Sigmoid colon (tissue), 7 donors: ENCODE measurements around the gene SLC16A13. TPM values are rescaled to one million over a fixed set of nuclear protein-coding genes. Genes with fewer than 3 reads are reported as not detected.

Experiments used
- DNase-seq: peaks from one replicate; pipeline ENCODE4 v3.0.0-alpha.2; 2019
- H3K27ac ChIP-seq, 4 donors: fragments of 200-600 bp; sonication (generic); one replicate each; pipeline ENCODE4 v1.5.1; 2016 to 2019; ENCODE audit warnings: mild to moderate bottlenecking in 1 of 4
- H3K27me3 ChIP-seq, 3 donors: fragments of 200-600 bp; sonication (generic); one replicate each; pipeline ENCODE4 v1.5.1; 2019; ENCODE audit warnings: mild to moderate bottlenecking in 1 of 3
- H3K36me3 ChIP-seq, 4 donors: fragments of 200-600 bp; sonication (generic); one replicate each; pipeline ENCODE4 v1.5.1; 2016 to 2019
- H3K4me1 ChIP-seq, 4 donors: fragments of 200-600 bp; sonication (generic); one replicate each; pipeline ENCODE4 v1.5.1; 2017 to 2019
- H3K4me3 ChIP-seq, 4 donors: fragments of 200-600 bp; sonication (generic); one replicate each; pipeline ENCODE4 v1.5.1; 2017 to 2019; ENCODE audit warnings: mild to moderate bottlenecking in 2 of 4, moderate library complexity in 1 of 4
- H3K9me3 ChIP-seq, 4 donors: fragments of 200-600 bp in 3 of 4; sonication (generic) in 3 of 4; one replicate each; pipeline versions ENCODE4 v1.5.1 to v1.6.1; 2013 to 2019
- EP300 ChIP-seq, 4 donors: sonication (generic); formaldehyde crosslinking; IDR thresholded peaks; one replicate each; pipeline ENCODE4 v1.6.1; 2017; ENCODE audit warnings: antibody characterized with exemption in 4 of 4
- POLR2A ChIP-seq, 2 donors: fragments of 450-650 bp; IDR thresholded peaks; one replicate each; pipeline ENCODE4 v1.6.1; 2016; ENCODE audit warnings: antibody characterized with exemption in 2 of 2, mild to moderate bottlenecking in 2 of 2, moderate library complexity in 2 of 2
- POLR2AphosphoS5 ChIP-seq, 4 donors: sonication (generic); formaldehyde crosslinking; IDR thresholded peaks; one replicate each; pipeline ENCODE4 v1.6.1; 2017; ENCODE audit warnings: antibody characterized with exemption in 4 of 4
- WGBS, 2 donors: extraction: QIAGEN DNeasy Blood & Tissue Kit; methylation state at CpG; one replicate each; pipeline ENCODE4 v1.1.7; 2013; 5-methylcytosine and 5-hydroxymethylcytosine counted together
- intact Hi-C: fragments of 100-400 bp; cut with DNase I; formaldehyde crosslinking; loops from one replicate; pipeline ENCODE4 v1.15.1; 2023
- polyA plus RNA-seq, 3 donors: library from polyadenylated mRNA; stranded (reverse); fragments of 200-250 nt; gene quantifications; one replicate each; pipeline ENCODE4 v1.2.3, GENCODE V29; 2013
- total RNA-seq, 4 donors: library from RNA; depleted of rRNA; stranded (reverse); fragments of >200 nt; gene quantifications; one replicate each; pipeline ENCODE4 v1.1.0, GENCODE V29; 2016
- TF ChIP-seq, protein P1 (sequence below), 4 experiments: fragments of 450-650 bp in 3 of 4; fragments of 200-600 bp in 1 of 4; IDR thresholded peaks; one replicate each; pipeline ENCODE4 v1.5.1; 2016 to 2019; ENCODE audit warnings: antibody characterized with exemption in 4 of 4, mild to moderate bottlenecking in 3 of 4, moderate library complexity in 2 of 4
- donor health status: healthy with polysubstance abuse.
- donor health status: Bipolar disorder and iron deficiency.
- donor health status: healthy.

Gene SLC16A13
- total and polyA plus RNA-seq, 7 donors, result 0.36 to 7.3 (median 0.66) TPM

DNA sequence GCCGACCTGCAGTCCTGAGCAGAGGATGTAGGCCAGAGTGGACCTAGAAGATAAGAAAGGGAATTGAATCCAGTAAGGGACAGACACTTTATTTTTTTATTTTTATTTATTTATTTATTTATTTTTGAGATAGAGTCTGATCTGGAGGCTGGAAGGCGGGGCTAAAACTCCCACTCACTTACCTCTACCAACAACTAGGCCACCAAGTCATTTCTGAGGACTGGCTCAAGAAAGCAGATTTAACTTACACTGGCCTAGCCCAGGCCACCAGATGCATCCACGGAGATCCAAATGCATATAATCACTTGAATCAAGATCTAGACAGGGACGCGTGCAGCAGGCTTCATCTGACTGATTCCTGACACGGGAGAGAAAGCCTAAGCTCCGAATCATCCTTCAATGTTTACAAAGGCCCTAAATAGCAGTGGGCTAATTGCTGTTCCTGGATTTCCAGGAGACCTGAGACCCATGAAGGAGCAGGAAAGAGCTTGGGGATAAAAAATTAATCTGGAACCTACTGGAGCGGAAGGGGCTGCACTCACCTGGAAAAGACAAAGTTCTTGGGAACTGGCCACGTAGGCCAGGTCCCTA lies 41.1 kb upstream of the SLC16A13 start:
- Histone ChIP-seq H3K27ac (no peak overlapping the region), H3K27me3 (peaks cover 0 to 36% (median 0%) of the 10 kb centered on the region in 3 donors), H3K4me1 (peaks cover 0 to 16% (median 14%) of the 10 kb centered on the region in 4 donors), H3K36me3 (peaks cover 0 to 18% (median 0%) of the 10 kb centered on the region in 4 donors), H3K4me3 (no peak overlapping the region), H3K9me3 (no peaks in the 10 kb centered on the region)
- TF ChIP-seq, protein P1, sequence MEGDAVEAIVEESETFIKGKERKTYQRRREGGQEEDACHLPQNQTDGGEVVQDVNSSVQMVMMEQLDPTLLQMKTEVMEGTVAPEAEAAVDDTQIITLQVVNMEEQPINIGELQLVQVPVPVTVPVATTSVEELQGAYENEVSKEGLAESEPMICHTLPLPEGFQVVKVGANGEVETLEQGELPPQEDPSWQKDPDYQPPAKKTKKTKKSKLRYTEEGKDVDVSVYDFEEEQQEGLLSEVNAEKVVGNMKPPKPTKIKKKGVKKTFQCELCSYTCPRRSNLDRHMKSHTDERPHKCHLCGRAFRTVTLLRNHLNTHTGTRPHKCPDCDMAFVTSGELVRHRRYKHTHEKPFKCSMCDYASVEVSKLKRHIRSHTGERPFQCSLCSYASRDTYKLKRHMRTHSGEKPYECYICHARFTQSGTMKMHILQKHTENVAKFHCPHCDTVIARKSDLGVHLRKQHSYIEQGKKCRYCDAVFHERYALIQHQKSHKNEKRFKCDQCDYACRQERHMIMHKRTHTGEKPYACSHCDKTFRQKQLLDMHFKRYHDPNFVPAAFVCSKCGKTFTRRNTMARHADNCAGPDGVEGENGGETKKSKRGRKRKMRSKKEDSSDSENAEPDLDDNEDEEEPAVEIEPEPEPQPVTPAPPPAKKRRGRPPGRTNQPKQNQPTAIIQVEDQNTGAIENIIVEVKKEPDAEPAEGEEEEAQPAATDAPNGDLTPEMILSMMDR (IDR thresholded peaks at IDR 0.05), result no peak
- TF ChIP-seq EP300 (IDR thresholded peaks at IDR 0.05) (no peak), POLR2A (IDR thresholded peaks at IDR 0.05) (no peak), POLR2AphosphoS5 (IDR thresholded peaks at IDR 0.05) (no peak)
- DNase-seq, result no peak
- 88 to 89% methylated on average over 9 of the region's 9 CpGs for WGBS, 2 donors
- intact Hi-C loops, result no loop called here

DNA sequence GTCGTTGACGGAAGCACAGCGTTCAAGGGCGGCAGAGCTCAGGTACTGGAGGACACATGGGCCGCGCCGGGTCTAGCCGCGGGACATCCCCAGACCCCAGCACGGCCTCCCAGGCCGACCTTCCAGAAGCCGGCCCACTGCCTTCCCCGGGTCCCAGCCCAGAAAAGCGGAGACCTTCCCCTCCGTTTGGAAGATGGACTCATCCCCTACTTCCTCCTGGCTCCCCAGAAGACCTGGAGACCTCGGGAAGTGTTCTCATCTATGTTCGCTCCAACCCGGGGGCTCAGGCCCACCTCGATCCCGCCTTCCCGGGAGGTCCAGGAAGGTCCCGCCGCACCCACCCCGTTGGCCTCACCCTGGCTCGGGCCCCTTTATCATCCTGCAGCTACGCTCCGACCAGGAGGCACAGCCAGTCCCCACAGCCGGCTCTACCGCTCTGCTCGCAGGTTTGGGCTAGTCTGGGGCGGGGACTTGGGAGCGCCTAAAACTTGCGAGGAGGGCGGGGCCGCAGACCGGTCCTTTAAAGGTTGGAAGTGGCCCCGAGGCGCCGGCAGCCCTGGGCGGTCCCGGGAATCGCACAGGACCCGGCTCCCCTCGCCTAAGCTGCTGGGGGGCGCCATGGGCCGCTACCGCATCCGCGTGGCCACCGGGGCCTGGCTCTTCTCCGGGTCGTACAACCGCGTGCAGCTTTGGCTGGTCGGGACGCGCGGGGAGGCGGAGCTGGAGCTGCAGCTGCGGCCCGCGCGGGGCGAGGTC lies 40.1 kb upstream of the SLC16A13 start, which contains the start of gene ALOX12:
Gene ALOX12 (plus strand): TSS at position 550 of the 756 bp plus-strand sequence. CDS start 69 bp downstream, at position 619.
- Histone ChIP-seq H3K27ac (no peak within 1 kb of the TSS), H3K4me3 (peak within 1 kb of the TSS in 3 of 4 donors; percentile 33 to 46 (median 43)), H3K27me3 (peaks cover 0 to 33% (median 0%) of the 10 kb centered on the region in 3 donors), H3K4me1 (peaks cover 0 to 16% (median 14%) of the 10 kb centered on the region in 4 donors), H3K36me3 (peaks cover 0 to 28% (median 2%) of the 10 kb centered on the region in 4 donors), H3K9me3 (no peaks in the 10 kb centered on the region)
- intact Hi-C loops, result no loop called here
- 25 to 33% methylated on average over 64 of the region's 64 CpGs for WGBS, 2 donors
- no peak for DNase-seq
- TF ChIP-seq POLR2A (IDR thresholded peaks at IDR 0.05) (no peak), POLR2AphosphoS5 (IDR thresholded peaks at IDR 0.05) (peak in 2 of 4 donors; percentile 11 to 19), EP300 (IDR thresholded peaks at IDR 0.05) (no peak)
- TF ChIP-seq, protein P1 (IDR thresholded peaks at IDR 0.05), result no peak

DNA sequence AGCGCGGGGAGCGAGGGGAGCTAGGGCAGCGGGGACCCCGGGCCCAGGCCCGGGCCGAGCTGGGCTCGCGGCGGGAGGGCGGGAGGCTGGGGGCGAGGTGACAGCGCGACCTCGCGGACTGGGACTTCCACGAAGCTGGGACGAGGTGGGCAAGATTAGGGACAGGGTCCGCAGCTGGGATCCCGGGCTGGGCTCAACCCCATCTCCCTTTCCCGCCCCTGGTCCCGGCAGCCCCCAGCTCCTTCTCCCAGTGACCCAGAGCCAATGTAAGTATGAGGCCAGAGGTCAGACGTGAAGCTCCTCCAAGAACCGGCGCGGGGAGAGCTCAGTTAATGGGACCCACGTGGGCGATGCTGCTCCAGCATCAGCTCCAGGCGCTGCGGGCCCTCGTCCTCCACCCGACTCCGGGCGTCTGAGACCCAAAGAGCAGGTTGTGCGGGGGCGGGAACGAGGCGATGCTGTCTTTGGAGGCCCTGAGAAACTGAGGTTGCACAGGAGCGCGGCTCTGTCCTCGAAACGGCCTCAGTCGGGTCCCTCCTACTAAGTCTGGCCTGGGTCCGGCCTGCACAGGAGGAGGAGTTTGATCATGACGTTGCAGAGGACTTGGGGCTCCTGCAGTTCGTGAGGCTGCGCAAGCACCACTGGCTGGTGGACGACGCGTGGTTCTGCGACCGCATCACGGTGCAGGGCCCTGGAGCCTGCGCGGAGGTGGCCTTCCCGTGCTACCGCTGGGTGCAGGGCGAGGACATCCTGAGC lies 39.4 kb upstream of the SLC16A13 start:
- Histone ChIP-seq H3K4me3 (peak overlapping the region in 3 of 4 donors; percentile 33 to 46 (median 43)), H3K4me1 (peaks cover 0 to 16% (median 14%) of the 10 kb centered on the region in 4 donors), H3K36me3 (peaks cover 0 to 35% (median 7%) of the 10 kb centered on the region in 4 donors), H3K9me3 (no peaks in the 10 kb centered on the region), H3K27me3 (peaks cover 0 to 29% (median 0%) of the 10 kb centered on the region in 3 donors), H3K27ac (no peak overlapping the region)
- intact Hi-C loops, result no loop called here
- no peak for TF ChIP-seq POLR2AphosphoS5 (IDR thresholded peaks at IDR 0.05)
- no peak for DNase-seq
- 69 to 71% methylated on average over 58 of the region's 58 CpGs for WGBS, 2 donors

DNA sequence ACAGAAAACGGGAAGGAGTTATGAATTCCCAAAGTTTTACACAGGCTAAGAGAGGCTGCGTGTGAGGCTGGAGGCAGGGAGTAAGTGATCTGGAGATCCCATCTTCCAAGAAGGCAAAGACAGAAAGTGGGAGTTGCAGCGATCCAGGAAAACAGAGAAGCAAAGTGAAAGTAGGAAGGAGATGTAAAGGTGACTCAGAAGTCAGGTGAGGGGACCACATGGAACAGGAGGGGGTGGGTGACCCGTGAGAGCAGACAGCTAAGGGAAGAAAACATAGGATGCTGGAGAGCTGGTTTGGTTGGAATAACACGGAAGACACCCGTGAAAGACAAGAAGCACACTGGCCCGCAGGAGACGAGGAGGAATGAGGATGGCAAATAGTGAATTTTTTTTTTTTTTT lies 38.6 kb upstream of the SLC16A13 start:
- no peak overlapping the region for H3K4me3 ChIP-seq
- TF ChIP-seq POLR2AphosphoS5 (IDR thresholded peaks at IDR 0.05) (no peak), POLR2A (IDR thresholded peaks at IDR 0.05) (no peak), EP300 (IDR thresholded peaks at IDR 0.05) (no peak)
- TF ChIP-seq, protein P1 (IDR thresholded peaks at IDR 0.05), result no peak
- 88 to 89% methylated on average over 8 of the region's 8 CpGs for WGBS, 2 donors
- H3K27me3 ChIP-seq, result peaks cover 0 to 22% (median 0%) of the 10 kb centered on the region in 3 donors
- intact Hi-C loops, result no loop called here
- H3K4me1 ChIP-seq, result peaks cover 0 to 16% (median 14%) of the 10 kb centered on the region in 4 donors
- H3K9me3 ChIP-seq, result no peaks in the 10 kb centered on the region
- DNase-seq, result no peak
- H3K36me3 ChIP-seq, result peaks cover 4 to 42% (median 14%) of the 10 kb centered on the region in 4 donors
- no peak overlapping the region for H3K27ac ChIP-seq
